Measurements from ENCODE around the gene NR1I3. TPM values are rescaled to one million over a fixed set of nuclear protein-coding genes. Genes with fewer than 3 reads are reported as not detected.

The NR1I3 gene
- total and polyA plus RNA-seq, 2 of the 13 experiments (the other 11 are each of a cell fraction or from before 2014, with no cell fraction given), result 0.62 to 0.95 TPM

- TF ChIP-seq ZBED4 (CRISPR knock-in tag; IDR thresholded peaks at IDR 0.05; ENCODE audit: borderline replicate concordance) (peak; percentile 70; the same call in 1 of the 2 replicates), KLF16 (CRISPR knock-in tag; IDR thresholded peaks at IDR 0.05) (no peak), ZFP1 (CRISPR knock-in tag; IDR thresholded peaks at IDR 0.05) (no peak), TEF (CRISPR knock-in tag; IDR thresholded peaks at IDR 0.05) (no peak), GATAD2A (CRISPR knock-in tag; IDR thresholded peaks at IDR 0.05) (peak; percentile 77; the same call in 1 of the 2 replicates), ZGPAT (CRISPR knock-in tag; IDR thresholded peaks at IDR 0.05) (peak; percentile 63; the same call in 1 of the 2 replicates), ETV5 (CRISPR knock-in tag; IDR thresholded peaks at IDR 0.05; ENCODE audit: borderline replicate concordance) (peak; percentile 98), ZNF619 (CRISPR knock-in tag; IDR thresholded peaks at IDR 0.05) (no peak), ZNF691 (CRISPR knock-in tag; IDR thresholded peaks at IDR 0.05; ENCODE audit: borderline replicate concordance, low read depth) (no peak), RBM39 (IDR thresholded peaks at IDR 0.05; ENCODE audit: low read depth, low read length, poor library complexity, severe bottlenecking) (no peak), PITX1 (CRISPR knock-in tag; IDR thresholded peaks at IDR 0.05) (peak; percentile 95), RARA (CRISPR knock-in tag; IDR thresholded peaks at IDR 0.05) (peak; percentile 96), FOXA3 (CRISPR knock-in tag; IDR thresholded peaks at IDR 0.05) (peak; percentile 80), FOXK2 (IDR thresholded peaks at IDR 0.05) (peak; percentile 23; the same call in 1 of the 2 replicates), ZBTB21 (CRISPR knock-in tag; IDR thresholded peaks at IDR 0.05) (no peak), NCOA5 (CRISPR knock-in tag; IDR thresholded peaks at IDR 0.05) (no peak), MATR3 (CRISPR knock-in tag; IDR thresholded peaks at IDR 0.05) (no peak), NFYC (CRISPR knock-in tag; IDR thresholded peaks at IDR 0.05) (peak; percentile 27; the same call in 1 of the 2 replicates), ATF2 (CRISPR knock-in tag; IDR thresholded peaks at IDR 0.05) (peak; percentile 80), NFKBIZ (CRISPR knock-in tag; IDR thresholded peaks at IDR 0.05) (0 out of 2 replicates have a peak, but pooled peaks have one; percentile 81), ZBTB7A (CRISPR knock-in tag; IDR thresholded peaks at IDR 0.05) (no peak; the same call in 1 of the 2 replicates), TMF1 (CRISPR knock-in tag; IDR thresholded peaks at IDR 0.05; ENCODE audit: low read depth) (0 out of 2 replicates have a peak, but pooled peaks have one; percentile 3)
Observed at GRCh38 chr1:161223805-161224694, 14.0 kb downstream of the NR1I3 start (continued).
